Upper lobe of left lung (tissue), 6 donors: ENCODE data around the gene FBN3. TPM values are rescaled to one million over a fixed set of nuclear protein-coding genes. Genes with fewer than 3 reads are reported as not detected.

ENCODE experiments used
- ATAC-seq, 2 donors: fragments of 200-7000 bp; cut with Tn5 transposase; one replicate each; pipeline ENCODE4 v1.9.1; 2022; ENCODE audit warnings: mild to moderate bottlenecking in 2 of 2, moderate library complexity in 2 of 2; ENCODE audit not compliant: low FRiP score in 2 of 2
- DNase-seq, 2 donors: peaks; one replicate each; pipeline ENCODE4 v3.0.0-alpha.2; 2019 to 2020
- H3K27ac ChIP-seq, 4 donors: fragments of 200-600 bp; sonication (generic); one replicate each; pipeline ENCODE4 v1.5.1; 2016 to 2019
- H3K27me3 ChIP-seq, 4 donors: fragments of 200-600 bp; sonication (generic); one replicate each; pipeline ENCODE4 v1.5.1; 2017 to 2019
- H3K36me3 ChIP-seq, 4 donors: fragments of 200-600 bp; sonication (generic); one replicate each; pipeline ENCODE4 v1.5.1; 2016 to 2019
- H3K4me1 ChIP-seq, 4 donors: fragments of 200-600 bp; sonication (generic); one replicate each; pipeline ENCODE4 v1.5.1; 2018 to 2019
- H3K4me3 ChIP-seq, 4 donors: fragments of 200-600 bp; sonication (generic); one replicate each; pipeline ENCODE4 v1.5.1; 2017 to 2019; ENCODE audit warnings: mild to moderate bottlenecking in 2 of 4, moderate library complexity in 1 of 4
- H3K9me3 ChIP-seq, 4 donors: fragments of 200-600 bp; sonication (generic); one replicate each; pipeline ENCODE4 v1.5.1; 2018 to 2019
- EP300 ChIP-seq, 4 donors: sonication (generic); formaldehyde crosslinking; IDR thresholded peaks; one replicate each; pipeline ENCODE4 v1.5.1; 2017; ENCODE audit warnings: antibody characterized with exemption in 4 of 4, control low read depth in 2 of 4
- POLR2A ChIP-seq, 4 donors: fragments of 450-650 bp; IDR thresholded peaks; one replicate each; pipeline ENCODE4 v1.5.1; 2016 to 2017; ENCODE audit warnings: antibody characterized with exemption in 4 of 4, mild to moderate bottlenecking in 2 of 4
- POLR2AphosphoS5 ChIP-seq, 2 donors: sonication (generic); formaldehyde crosslinking; IDR thresholded peaks; one replicate each; pipeline ENCODE4 v1.5.1; 2017; ENCODE audit warnings: antibody characterized with exemption in 2 of 2
- WGBS, 2 donors: methylation state at CpG; one replicate each; pipeline ENCODE4 v1.1.5; 2017 to 2018; 5-methylcytosine and 5-hydroxymethylcytosine counted together
- total RNA-seq, 6 donors: library from RNA; depleted of rRNA in 4 of 6; stranded (reverse); fragments of >200 nt in 4 of 6; gene quantifications; one replicate each; pipeline versions ENCODE4 v1.1.0 to v1.2.1, GENCODE V29; 2016 to 2021
- TF ChIP-seq, protein P1 (sequence below), 6 experiments: fragments of 450-650 bp in 4 of 6; fragments of 200-600 bp in 2 of 6; sonication (generic) in 2 of 6; IDR thresholded peaks; one replicate each; pipeline ENCODE4 v1.5.1; 2016 to 2019; ENCODE audit warnings: antibody characterized with exemption in 6 of 6
- donor health status: DM: no; HTN: no; CAD: no; lungs with moderate emphysema.
- donor health status: DM: no; HTN: yes; CAD: no; lungs with severe emphysema.

The FBN3 gene
- total RNA-seq, 6 donors from 2014 or later: 0.10 to 106 (median 8.0) TPM

- 79 to 88% methylated on average over 5 to 6 of the region's 6 CpGs for WGBS, 2 donors
- no peak overlapping the region for H3K27ac ChIP-seq
- DNase-seq: no peak
- no peaks in the 10 kb centered on the region for H3K4me1 ChIP-seq
- TF ChIP-seq EP300 (IDR thresholded peaks at IDR 0.05): no peak
- TF ChIP-seq POLR2AphosphoS5 (IDR thresholded peaks at IDR 0.05): no peak
- TF ChIP-seq POLR2A (IDR thresholded peaks at IDR 0.05): no peak
- TF ChIP-seq, protein P1, sequence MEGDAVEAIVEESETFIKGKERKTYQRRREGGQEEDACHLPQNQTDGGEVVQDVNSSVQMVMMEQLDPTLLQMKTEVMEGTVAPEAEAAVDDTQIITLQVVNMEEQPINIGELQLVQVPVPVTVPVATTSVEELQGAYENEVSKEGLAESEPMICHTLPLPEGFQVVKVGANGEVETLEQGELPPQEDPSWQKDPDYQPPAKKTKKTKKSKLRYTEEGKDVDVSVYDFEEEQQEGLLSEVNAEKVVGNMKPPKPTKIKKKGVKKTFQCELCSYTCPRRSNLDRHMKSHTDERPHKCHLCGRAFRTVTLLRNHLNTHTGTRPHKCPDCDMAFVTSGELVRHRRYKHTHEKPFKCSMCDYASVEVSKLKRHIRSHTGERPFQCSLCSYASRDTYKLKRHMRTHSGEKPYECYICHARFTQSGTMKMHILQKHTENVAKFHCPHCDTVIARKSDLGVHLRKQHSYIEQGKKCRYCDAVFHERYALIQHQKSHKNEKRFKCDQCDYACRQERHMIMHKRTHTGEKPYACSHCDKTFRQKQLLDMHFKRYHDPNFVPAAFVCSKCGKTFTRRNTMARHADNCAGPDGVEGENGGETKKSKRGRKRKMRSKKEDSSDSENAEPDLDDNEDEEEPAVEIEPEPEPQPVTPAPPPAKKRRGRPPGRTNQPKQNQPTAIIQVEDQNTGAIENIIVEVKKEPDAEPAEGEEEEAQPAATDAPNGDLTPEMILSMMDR (IDR thresholded peaks at IDR 0.05): no peak
- no peaks in the 10 kb centered on the region for H3K27me3 ChIP-seq
- peaks cover 18 to 35% (median 28%) of the 10 kb centered on the region in 4 donors for H3K9me3 ChIP-seq
- no peak overlapping the region for H3K4me3 ChIP-seq
- ATAC-seq: no peak
- H3K36me3 ChIP-seq: no peaks in the 10 kb centered on the region
Measured at GRCh38 chr19:8094336-8094735, 55.1 kb downstream of the FBN3 start.

DNA sequence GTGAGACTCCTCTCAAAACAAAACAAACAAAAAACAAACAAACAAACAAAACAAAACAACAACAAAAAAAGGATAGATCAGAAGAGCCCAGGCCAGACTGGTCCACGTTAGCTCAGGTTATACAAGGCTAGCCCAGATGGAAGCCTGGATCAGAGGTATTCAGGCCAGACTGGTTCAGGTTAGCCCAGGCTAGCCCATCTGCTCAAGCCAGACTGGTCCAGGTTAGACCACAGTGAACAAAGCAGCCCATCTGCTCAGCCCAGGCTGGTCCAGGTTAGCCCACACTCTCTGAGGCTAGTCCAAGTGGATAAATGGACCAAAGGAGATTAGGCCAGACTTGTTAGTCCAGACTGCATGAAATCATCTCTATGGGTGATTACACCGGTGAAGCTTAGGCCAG lies 55.7 kb downstream of the FBN3 start:
- DNase-seq: no peak
- TF ChIP-seq POLR2AphosphoS5 (IDR thresholded peaks at IDR 0.05) (no peak), POLR2A (IDR thresholded peaks at IDR 0.05) (no peak), EP300 (IDR thresholded peaks at IDR 0.05) (no peak)
- TF ChIP-seq, protein P1 (IDR thresholded peaks at IDR 0.05): no peak
- WGBS, 2 donors: 87 to 91% methylated on average over 2 of the region's 2 CpGs

DNA sequence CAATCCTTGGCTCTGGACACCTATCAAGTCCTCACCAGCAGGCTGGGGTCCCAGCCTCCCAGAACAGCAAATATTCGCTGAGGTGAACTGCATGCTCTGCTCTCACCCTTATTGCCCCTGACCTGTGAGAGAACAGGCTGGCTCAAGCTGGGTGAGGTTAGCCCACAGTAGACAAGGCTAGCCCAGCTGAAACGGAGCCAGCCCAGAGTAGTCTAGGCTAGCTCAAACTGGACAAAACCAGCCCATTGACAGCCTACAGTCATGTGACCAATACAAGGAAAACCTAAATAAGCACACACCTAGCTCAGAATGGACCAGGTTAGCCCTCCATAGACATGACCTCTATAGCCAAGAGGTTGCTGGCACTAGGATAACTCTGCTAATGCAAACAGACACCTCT lies 58.4 kb downstream of the FBN3 start:
- peaks cover 12 to 22% (median 18%) of the 10 kb centered on the region in 4 donors for H3K9me3 ChIP-seq
- H3K4me1 ChIP-seq: peaks cover 0 to 5% (median 0%) of the 10 kb centered on the region in 4 donors
- no peak overlapping the region for H3K4me3 ChIP-seq
- WGBS, 2 donors: 86 to 93% methylated on average over 1 to 2 of the region's 2 CpGs
- H3K27ac ChIP-seq: no peak overlapping the region
- ATAC-seq (no peak), DNase-seq (no peak)
- no peaks in the 10 kb centered on the region for H3K36me3 ChIP-seq
- no peaks in the 10 kb centered on the region for H3K27me3 ChIP-seq
- TF ChIP-seq, protein P1 (IDR thresholded peaks at IDR 0.05): no peak
- no peak for TF ChIP-seq EP300 (IDR thresholded peaks at IDR 0.05)
- no peak for TF ChIP-seq POLR2A (IDR thresholded peaks at IDR 0.05)
- TF ChIP-seq POLR2AphosphoS5 (IDR thresholded peaks at IDR 0.05): no peak

More for the DNA sequence above, 55.7 kb downstream of the FBN3 start:
- H3K9me3 ChIP-seq: peaks cover 18 to 35% (median 28%) of the 10 kb centered on the region in 4 donors
- no peak overlapping the region for H3K4me3 ChIP-seq
- H3K36me3 ChIP-seq: no peaks in the 10 kb centered on the region
- no peaks in the 10 kb centered on the region for H3K4me1 ChIP-seq
- no peaks in the 10 kb centered on the region for H3K27me3 ChIP-seq
- no peak overlapping the region for H3K27ac ChIP-seq
- no peak for ATAC-seq

DNA sequence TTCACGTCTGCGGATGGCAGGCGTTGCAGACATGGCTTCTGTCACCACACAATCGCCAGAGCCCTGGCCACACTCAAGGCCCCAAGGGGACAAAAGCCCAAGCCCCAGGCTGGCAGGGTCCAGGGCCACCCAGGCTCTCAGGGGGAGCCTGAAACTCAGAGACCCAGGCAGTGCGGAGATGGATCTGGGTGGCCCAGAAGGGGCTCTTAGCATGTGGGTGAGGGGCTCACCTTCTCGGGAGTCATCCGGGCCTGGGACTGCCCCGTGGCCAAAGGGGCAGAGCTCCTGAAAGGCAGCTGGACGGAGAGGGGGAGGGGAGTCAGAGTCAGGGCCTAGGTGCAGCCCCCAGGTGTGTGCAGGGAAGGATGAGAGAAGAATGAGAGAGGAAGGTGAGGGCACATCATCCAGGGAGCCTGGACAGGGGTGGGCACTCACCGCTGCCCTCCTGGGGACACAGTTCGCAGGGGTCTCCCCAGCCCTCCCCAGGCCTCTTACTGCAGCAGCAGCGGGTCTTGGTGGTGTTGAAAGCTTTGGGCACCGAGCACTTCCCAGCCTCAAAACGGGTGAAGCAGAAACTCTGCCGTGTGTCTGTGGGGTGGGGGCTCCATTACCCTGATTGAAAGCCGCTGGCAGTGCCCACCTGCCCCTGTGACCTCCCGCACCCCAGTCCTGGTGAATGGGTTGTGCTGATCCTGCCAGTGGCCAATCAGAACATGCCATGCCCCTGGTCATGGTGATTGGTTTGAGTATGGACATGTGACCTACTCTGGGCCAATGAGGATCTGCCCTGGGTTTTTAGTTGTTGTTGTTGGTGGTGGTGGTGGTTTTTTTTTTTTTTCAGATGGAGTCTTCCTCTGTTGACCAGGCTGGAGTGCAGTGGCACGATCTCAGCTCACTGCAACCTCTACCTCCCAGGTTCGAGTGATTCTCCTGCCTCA lies 59.5 kb downstream of the FBN3 start:
- Histone ChIP-seq H3K4me1 (peaks cover 0 to 11% (median 0%) of the 10 kb centered on the region in 4 donors), H3K27ac (no peak overlapping the region), H3K36me3 (no peaks in the 10 kb centered on the region), H3K9me3 (peaks cover 2 to 12% (median 8%) of the 10 kb centered on the region in 4 donors), H3K4me3 (no peak overlapping the region), H3K27me3 (no peaks in the 10 kb centered on the region)
- WGBS, 2 donors: 88 to 91% methylated on average over 12 to 19 of the region's 19 CpGs
- DNase-seq (no peak), ATAC-seq (peak in 1 of 2 donors; percentile 15)
- TF ChIP-seq EP300 (IDR thresholded peaks at IDR 0.05): no peak
- TF ChIP-seq POLR2AphosphoS5 (IDR thresholded peaks at IDR 0.05): no peak
- no peak for TF ChIP-seq POLR2A (IDR thresholded peaks at IDR 0.05)
- TF ChIP-seq, protein P1 (IDR thresholded peaks at IDR 0.05): no peak
